ENCODE results near the gene SECTM1. TPM values are rescaled to one million over a fixed set of nuclear protein-coding genes. Genes with fewer than 3 reads are reported as not detected.

SECTM1 gene
- total RNA-seq, 2 donors from 2014 or later, result 3.1 to 7.7 TPM

DNA sequence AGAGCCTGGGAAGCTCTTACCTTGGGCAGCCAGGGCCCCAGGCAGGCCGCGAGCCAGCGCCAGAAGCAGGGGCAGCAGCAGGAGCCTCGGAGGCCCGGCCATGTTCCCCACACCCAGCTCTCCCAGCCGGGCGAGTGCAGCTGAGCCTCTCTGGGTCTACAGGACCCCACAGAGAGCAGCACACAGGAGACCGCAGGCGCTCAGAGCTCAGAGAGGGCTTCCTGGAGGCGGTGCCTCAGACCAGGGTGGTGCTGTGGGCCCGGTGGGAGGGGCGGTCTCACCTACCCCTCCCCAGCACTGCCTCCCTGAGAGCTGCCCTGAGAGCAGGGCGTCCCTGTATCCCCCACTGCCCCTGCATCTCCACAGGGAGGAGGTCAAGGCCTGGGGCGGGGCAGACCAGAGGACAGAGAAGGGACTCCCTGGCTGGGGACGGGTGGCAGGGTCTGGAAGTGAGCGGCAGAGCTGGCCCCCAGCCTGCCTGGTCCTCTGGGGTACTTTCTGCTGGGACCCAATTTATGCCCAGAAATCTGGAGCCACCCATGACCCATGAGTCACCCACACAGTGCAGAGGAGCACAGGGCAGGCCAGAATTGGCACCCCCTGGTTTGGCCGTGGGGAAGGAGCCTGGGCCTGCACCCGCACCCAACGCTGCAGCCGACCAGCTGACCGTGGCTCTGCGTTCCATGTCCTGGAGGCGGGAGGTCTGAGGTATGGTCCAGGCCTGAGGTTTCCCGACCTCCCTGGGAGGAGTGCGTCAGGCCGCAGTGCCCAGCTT, 16.0 kb downstream of the SECTM1 start, which contains the start of gene CD7:
CD7 (minus strand) TSS at position 215 of the 775 bp plus-strand sequence; CDS start at position 102, 113 bp downstream.
- no peak within 1 kb of the TSS for H3K27ac ChIP-seq

DNA sequence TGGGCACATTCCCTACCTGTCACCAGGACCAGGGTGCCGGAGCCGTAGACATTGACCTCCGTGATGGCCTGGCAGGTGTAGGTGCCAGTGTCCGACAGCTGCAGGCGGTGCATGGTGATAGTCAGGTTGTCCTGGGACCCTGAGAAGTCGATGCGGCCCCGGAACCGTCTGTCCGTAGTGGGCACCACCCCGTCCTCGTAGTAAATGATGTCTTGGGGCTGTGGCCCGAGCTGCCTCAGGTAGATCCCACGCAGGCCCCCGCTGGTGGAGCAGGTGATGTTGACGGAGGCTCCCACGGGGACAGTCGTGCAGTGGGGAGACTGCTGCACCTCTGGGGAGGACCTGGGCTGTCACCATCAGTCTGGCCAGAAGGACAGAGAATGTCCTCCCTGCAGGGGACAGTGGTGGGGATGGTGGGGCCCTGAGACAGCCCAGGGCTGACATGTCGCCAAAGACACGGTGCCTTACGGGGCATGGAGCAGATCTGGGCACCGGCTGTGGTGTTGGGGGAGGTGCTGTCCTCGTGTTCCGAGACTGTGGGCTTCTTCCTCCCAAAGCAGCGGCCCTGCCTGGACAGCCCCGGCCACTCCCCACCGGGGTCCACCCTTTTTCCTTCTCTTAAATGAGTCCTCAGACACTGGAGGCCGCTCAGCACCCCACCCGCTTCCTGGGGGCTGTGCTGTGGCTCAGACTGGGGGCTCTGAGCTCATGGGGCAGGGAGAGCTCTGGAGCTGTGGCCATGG, 16.7 kb downstream of the SECTM1 start:
- DNase-seq (ENCODE audit: low spot score), result no peak
- Histone ChIP-seq H3K4me1 (peaks cover 0 to 22% of the 10 kb centered on the region in 2 donors), H3K9me3 (no peaks in the 10 kb centered on the region), H3K4me3 (no peak overlapping the region), H3K27ac (no peak overlapping the region), H3K27me3 (peaks cover 6 to 12% of the 10 kb centered on the region in 2 donors), H3K36me3 (no peaks in the 10 kb centered on the region)
- TF ChIP-seq CTCF (IDR thresholded peaks at IDR 0.05), result no peak

More for the DNA sequence above, 16.0 kb downstream of the SECTM1 start, which contains the start of gene CD7:
- no peaks in the 10 kb centered on the region for H3K36me3 ChIP-seq
- no peak within 1 kb of the TSS for H3K4me3 ChIP-seq
- TF ChIP-seq CTCF (IDR thresholded peaks at IDR 0.05), result no peak
- H3K4me1 ChIP-seq, result peaks cover 0 to 22% of the 10 kb centered on the region in 2 donors
- H3K27me3 ChIP-seq, result peaks cover 6 to 12% of the 10 kb centered on the region in 2 donors
- no peak for DNase-seq (ENCODE audit: low spot score)
- H3K9me3 ChIP-seq, result no peaks in the 10 kb centered on the region

DNA sequence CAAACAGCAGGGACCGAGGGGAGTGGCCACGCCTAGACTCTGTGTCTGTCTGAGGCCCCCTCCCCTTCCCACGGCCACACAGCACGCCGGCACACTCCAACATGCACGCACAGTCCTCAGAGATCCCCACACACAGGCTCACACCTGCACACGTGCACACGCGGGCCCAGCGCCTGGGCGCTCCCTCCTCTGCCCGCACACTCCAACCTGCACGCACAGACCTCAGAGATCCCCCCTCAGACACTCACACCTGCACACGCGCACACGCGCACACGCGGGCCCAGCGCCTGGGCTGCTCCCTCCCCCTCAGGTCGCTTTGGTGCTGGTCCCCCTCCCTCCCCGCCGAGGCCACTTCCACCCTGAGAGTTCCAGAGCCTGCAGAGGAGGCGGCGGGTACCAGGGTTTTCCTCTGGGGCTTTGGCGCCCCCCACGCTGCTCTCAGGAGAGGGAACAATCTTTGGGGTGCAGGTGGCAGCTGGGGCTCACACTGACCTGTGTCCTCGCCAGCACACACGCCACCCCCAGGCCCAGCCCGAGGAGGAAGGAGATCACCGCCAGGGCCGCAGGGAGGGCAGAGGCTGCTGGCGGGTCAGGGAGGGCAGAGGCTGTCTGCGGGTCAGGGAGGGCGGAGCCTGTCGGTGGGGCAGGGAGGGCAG, 17.7 kb downstream of the SECTM1 start:
- Histone ChIP-seq H3K27me3 (peaks cover 6 to 12% of the 10 kb centered on the region in 2 donors), H3K9me3 (no peaks in the 10 kb centered on the region), H3K4me3 (peak overlapping the region in 1 of 2 donors; percentile 9), H3K36me3 (no peaks in the 10 kb centered on the region), H3K27ac (no peak overlapping the region), H3K4me1 (peaks cover 0 to 14% of the 10 kb centered on the region in 2 donors)
- no peak for DNase-seq (ENCODE audit: low spot score)
- TF ChIP-seq CTCF (IDR thresholded peaks at IDR 0.05), result no peak

DNA sequence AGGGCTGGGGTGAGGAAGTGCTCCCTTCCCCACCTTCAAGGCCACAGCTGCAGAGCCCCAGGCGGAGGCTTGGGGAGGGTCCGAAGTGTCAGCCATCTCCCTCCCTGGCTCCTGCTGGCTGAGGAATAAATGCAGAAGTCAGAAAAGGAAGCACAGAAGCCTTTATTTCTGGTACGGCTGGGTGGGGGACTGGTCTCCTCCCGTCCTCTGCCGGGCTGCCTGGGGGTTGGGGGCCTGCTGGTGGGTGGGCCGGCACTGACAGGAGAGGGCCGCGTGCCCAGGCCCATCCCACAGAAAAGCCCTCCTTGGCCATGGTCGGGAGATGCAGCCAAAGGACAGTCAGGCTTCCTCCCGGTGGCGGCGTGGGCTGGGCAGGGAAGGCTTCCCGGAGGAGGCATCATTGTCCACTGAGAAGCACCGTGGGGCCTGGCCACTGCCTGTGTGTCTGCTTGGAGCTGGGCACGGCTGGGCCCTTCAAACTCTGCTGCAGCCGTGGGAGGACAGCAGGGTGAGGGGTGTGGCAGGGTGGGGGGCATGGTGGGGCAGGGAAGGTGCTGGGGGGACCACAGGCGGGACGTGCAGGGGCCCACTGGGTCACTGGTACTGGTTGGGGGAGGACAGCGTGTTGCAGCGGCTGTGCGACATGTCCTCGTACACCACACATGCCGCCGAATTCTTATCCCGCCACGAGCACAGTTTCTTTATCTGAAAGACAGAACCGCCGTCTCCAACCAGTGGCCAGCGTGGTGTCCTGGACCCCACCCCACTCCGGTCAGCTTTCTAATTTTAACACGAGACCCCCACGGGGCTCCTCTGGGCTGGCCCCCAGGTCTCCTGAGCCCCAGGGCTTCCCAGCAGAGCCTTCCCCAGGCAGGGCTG, 18.6 kb downstream of the SECTM1 start:
- no peak for TF ChIP-seq CTCF (IDR thresholded peaks at IDR 0.05)
- H3K4me3 ChIP-seq, result peak overlapping the region in 1 of 2 donors; percentile 9

More for the DNA sequence above, 18.6 kb downstream of the SECTM1 start:
- Histone ChIP-seq H3K27ac (no peak overlapping the region), H3K9me3 (no peaks in the 10 kb centered on the region), H3K27me3 (peaks cover 6 to 12% of the 10 kb centered on the region in 2 donors), H3K4me1 (peaks cover 0 to 14% of the 10 kb centered on the region in 2 donors), H3K36me3 (no peaks in the 10 kb centered on the region)
- no peak for DNase-seq (ENCODE audit: low spot score)

Data from right atrium auricular region (tissue), 2 donors.